Endothelial cell (in vitro differentiated cells): ENCODE data around the gene LMF1. TPM values are rescaled to one million over a fixed set of nuclear protein-coding genes. Genes with fewer than 3 reads are reported as not detected.

ENCODE experiments used
- DNase-seq: peaks from one replicate; pipeline ENCODE4 v3.0.0; 2021; ENCODE audit warnings: low spot score
- H3K27ac Mint-ChIP-seq: one replicate; pipeline ENCODE4 v1.8.0; 2021; ENCODE audit warnings: mixed read lengths, inconsistent platforms; ENCODE audit not compliant: unreplicated experiment
- H3K27me3 Mint-ChIP-seq: one replicate; pipeline ENCODE4 v1.8.0; 2021; ENCODE audit warnings: mild to moderate bottlenecking, moderate library complexity, mixed read lengths, inconsistent platforms; ENCODE audit not compliant: unreplicated experiment
- H3K36me3 Mint-ChIP-seq: one replicate; pipeline ENCODE4 v1.8.0; 2021; ENCODE audit warnings: mild to moderate bottlenecking, low read depth, mixed read lengths, inconsistent platforms; ENCODE audit not compliant: unreplicated experiment
- H3K4me1 Mint-ChIP-seq: one replicate; pipeline ENCODE4 v1.8.0; 2021; ENCODE audit warnings: mild to moderate bottlenecking, mixed read lengths, inconsistent platforms; ENCODE audit not compliant: unreplicated experiment
- H3K4me3 Mint-ChIP-seq: one replicate; pipeline ENCODE4 v1.8.0; 2021; ENCODE audit warnings: mild to moderate bottlenecking, mixed read lengths, inconsistent platforms; ENCODE audit not compliant: unreplicated experiment
- H3K9me3 Mint-ChIP-seq: one replicate; pipeline ENCODE4 v1.8.0; 2021; ENCODE audit warnings: mixed read lengths, inconsistent platforms; ENCODE audit not compliant: unreplicated experiment
- CTCF ChIP-seq: fragments of 200-600 bp; sonication (generic); IDR thresholded peaks from one replicate; pipeline ENCODE4 v1.5.0; 2021; ENCODE audit warnings: antibody characterized with exemption; ENCODE audit not compliant: unreplicated experiment
- total RNA-seq: library from RNA; stranded (reverse); fragmentation: NEBNext Ultra II Directional; extraction: Animal tissue kit (Norgen Biotek cat#: 25700); gene quantifications from one replicate; pipeline ENCODE4 v1.2.1, GENCODE V29; 2021; ENCODE audit not compliant: unreplicated experiment

Gene LMF1
- total RNA-seq, 1 donor from 2014 or later, result 21.7 TPM

- H3K27me3 Mint-ChIP-seq, result no peaks in the 10 kb centered on the region
- H3K4me3 Mint-ChIP-seq, result no peak overlapping the region
- H3K27ac Mint-ChIP-seq, result no peak overlapping the region
- no peaks in the 10 kb centered on the region for H3K36me3 Mint-ChIP-seq
- H3K4me1 Mint-ChIP-seq, result no peaks in the 10 kb centered on the region
- no peaks in the 10 kb centered on the region for H3K9me3 Mint-ChIP-seq
- TF ChIP-seq CTCF, result no peak
- DNase-seq, result no peak
Observed at GRCh38 chr16:819336-820043, 151.3 kb downstream of the LMF1 start.

- DNase-seq, result no peak
- Mint-ChIP-seq H3K27me3 (no peaks in the 10 kb centered on the region), H3K27ac (no peak overlapping the region), H3K4me1 (no peaks in the 10 kb centered on the region), H3K9me3 (no peaks in the 10 kb centered on the region), H3K36me3 (no peaks in the 10 kb centered on the region), H3K4me3 (no peak overlapping the region)
- TF ChIP-seq CTCF, result no peak
Observed at GRCh38 chr16:818592-818991, 152.2 kb downstream of the LMF1 start.

- no peak overlapping the region for H3K4me3 Mint-ChIP-seq
- no peaks in the 10 kb centered on the region for H3K36me3 Mint-ChIP-seq
- no peaks in the 10 kb centered on the region for H3K27me3 Mint-ChIP-seq
- no peaks in the 10 kb centered on the region for H3K9me3 Mint-ChIP-seq
- no peak overlapping the region for H3K27ac Mint-ChIP-seq
- TF ChIP-seq CTCF, result no peak
- no peak for DNase-seq
- H3K4me1 Mint-ChIP-seq, result no peaks in the 10 kb centered on the region
Observed at GRCh38 chr16:818132-818531, 152.7 kb downstream of the LMF1 start.

- DNase-seq, result no peak
- Mint-ChIP-seq H3K9me3 (no peaks in the 10 kb centered on the region), H3K27ac (no peak overlapping the region), H3K27me3 (peaks cover 3% of the 10 kb centered on the region), H3K36me3 (no peaks in the 10 kb centered on the region), H3K4me1 (no peaks in the 10 kb centered on the region), H3K4me3 (no peak overlapping the region)
- TF ChIP-seq CTCF, result no peak
Observed at GRCh38 chr16:817001-817906, 153.5 kb downstream of the LMF1 start.

GRCh38 chr16:815861-816260, 154.9 kb downstream of the LMF1 start:
- Mint-ChIP-seq H3K4me3 (no peak overlapping the region), H3K4me1 (no peaks in the 10 kb centered on the region), H3K9me3 (no peaks in the 10 kb centered on the region), H3K27me3 (peaks cover 3% of the 10 kb centered on the region), H3K27ac (no peak overlapping the region), H3K36me3 (no peaks in the 10 kb centered on the region)
- no peak for TF ChIP-seq CTCF
- no peak for DNase-seq
